K562 (cell line): Measurements from ENCODE around the gene RAD17. TPM values are rescaled to one million over a fixed set of nuclear protein-coding genes. Genes with fewer than 3 reads are reported as not detected.

Source experiments
- ATAC-seq: fragments of 200-7000 bp; cut with Tn5 transposase; 3 replicates; pipeline ENCODE4 v1.9.1; 2020; ENCODE audit warnings: moderate library complexity
- BruUV-seq: library from RNA; stranded (reverse); fragments of 400-500 nt; replicated peaks from 2 replicates; lab custom pipeline; 2021; lab: Mats Ljungman, UMichigan
- CTCF ChIA-PET: fragments of 300-600 bp; formaldehyde crosslinking; extraction: SDS; loops from one replicate; lab custom pipeline; 2021; ENCODE audit warnings: low intra/inter-chr PET ratio; lab: Yijun Ruan, JAX
- POLR2A ChIA-PET: fragments of 300-600, 350-650 bp; sonication (Branson Sonifier 250); formaldehyde crosslinking; extraction: SDS; loops from one replicate; lab custom pipeline; 2021; ENCODE audit warnings: antibody characterized with exemption, inconsistent platforms; lab: Yijun Ruan, JAX
- DNase-seq, 4 experiments: peaks; one replicate each; pipeline versions ENCODE4 v3.0.0 to v3.0.0-alpha.2; 2011 to 2018; ENCODE audit warnings: low spot score in 3 of 4, mixed read lengths in 3 of 4; ENCODE audit errors: extremely low read depth in 1 of 4
- FAIRE-seq: peaks from 2 replicates; lab custom pipeline; 2011; peaks lifted over from hg19 to GRCh38; lab: Jason Lieb, UNC
- H2AFZ ChIP-seq: 2 replicates; pipeline ENCODE4 v1.6.0; 2011; ENCODE audit warnings: low read depth, low read length, control low read depth, inconsistent platforms
- H3K27ac ChIP-seq: fragments of 200-600 bp; 3 replicates; pipeline ENCODE4 v1.8.0; 2011; ENCODE audit warnings: low read depth, mild to moderate bottlenecking, control low read depth, inconsistent platforms, low read length, moderate library complexity, mixed read lengths; ENCODE audit errors: extremely low read depth
- H3K27me3 ChIP-seq, 2 experiments: fragments of 300-600 bp in 1 of 2; 2 replicates in 1 of 2; 3 replicates in 1 of 2; pipeline versions ENCODE4 v1.6.0 to v1.8.0; 2011; ENCODE audit warnings: inconsistent platforms in 2 of 2, low read length in 2 of 2, mild to moderate bottlenecking in 1 of 2, mixed read lengths in 1 of 2, moderate library complexity in 1 of 2; ENCODE audit not compliant: control insufficient read depth in 2 of 2, insufficient read depth in 2 of 2
- H3K36me3 ChIP-seq: fragments of 300-600 bp; 3 replicates; pipeline ENCODE4 v1.8.0; 2011; ENCODE audit warnings: mild to moderate bottlenecking, low read length, inconsistent platforms; ENCODE audit not compliant: control insufficient read depth, insufficient read depth
- H3K4me1 ChIP-seq, 2 experiments: fragments of 200-600 bp in 1 of 2; replicated peaks in 1 of 2; 2 replicates in 1 of 2; 3 replicates in 1 of 2; pipeline versions ENCODE4 v1.5.1 to v1.8.0; 2011; ENCODE audit warnings: inconsistent platforms in 2 of 2, low read length in 2 of 2, mild to moderate bottlenecking in 1 of 2, mixed read lengths in 1 of 2, moderate library complexity in 1 of 2; ENCODE audit not compliant: control insufficient read depth in 2 of 2, insufficient read depth in 2 of 2
- H3K4me2 ChIP-seq: 2 replicates; pipeline ENCODE4 v1.6.1; 2011; ENCODE audit warnings: low read length, control low read depth, inconsistent platforms, mixed read lengths; ENCODE audit not compliant: insufficient read depth
- H3K4me3 ChIP-seq: fragments of 200-600 bp; sonication (generic), shearing (Covaris generic); 2 replicates; pipeline ENCODE4 v1.5.1; 2016; ENCODE audit warnings: control low read depth, inconsistent platforms
- H3K79me2 ChIP-seq: fragments of 200-600 bp; 3 replicates; pipeline ENCODE4 v1.8.0; 2011; ENCODE audit warnings: low read length, inconsistent platforms; ENCODE audit not compliant: control insufficient read depth, insufficient read depth
- H3K9ac ChIP-seq, 2 experiments: 2 replicates each; pipeline versions ENCODE4 v1.6.0 to v1.6.1; 2011; ENCODE audit warnings: low read depth in 2 of 2, low read length in 2 of 2, control low read depth in 1 of 2, inconsistent platforms in 1 of 2, mild to moderate bottlenecking in 1 of 2, mixed read lengths in 1 of 2; ENCODE audit not compliant: insufficient read depth in 1 of 2
- H3K9me1 ChIP-seq: one replicate; pipeline ENCODE4 v1.6.0; 2011; ENCODE audit warnings: inconsistent platforms, mild to moderate bottlenecking, low read length, moderate library complexity; ENCODE audit not compliant: control insufficient read depth, insufficient read depth
- H3K9me3 ChIP-seq: replicated peaks from 2 replicates; pipeline ENCODE4 v1.5.1; 2011; ENCODE audit warnings: low read depth, low read length, inconsistent platforms; ENCODE audit not compliant: control insufficient read depth, insufficient read depth
- H4K20me1 ChIP-seq: replicated peaks from 2 replicates; pipeline ENCODE4 v1.6.1; 2011; ENCODE audit warnings: low read length, inconsistent platforms, mixed read lengths; ENCODE audit not compliant: control insufficient read depth, insufficient read depth
- ATF3 ChIP-seq, 2 experiments: fragments of 450-650 bp in 1 of 2; sonication (generic) in 1 of 2; formaldehyde crosslinking in 1 of 2; IDR thresholded peaks in 1 of 2; conservative IDR thresholded peaks in 1 of 2; 2 replicates each; pipeline versions ENCODE4 v1.6.1 to v1.8.1; 2016 to 2023; ENCODE audit warnings: mild to moderate bottlenecking in 2 of 2, moderate library complexity in 2 of 2, inconsistent platforms in 1 of 2, missing genetic modification reagents in 1 of 2
- CEBPG ChIP-seq, 3 experiments: fragments of 200-800 bp in 1 of 3; sonication (Bioruptor generic) in 1 of 3; sonication (generic) in 1 of 3; formaldehyde crosslinking in 1 of 3; IDR thresholded peaks in 2 of 3; conservative IDR thresholded peaks in 1 of 3; 2 replicates each; pipeline versions ENCODE4 v1.6.1 to v1.8.0; 2016 to 2022; ENCODE audit warnings: missing compliant biosample characterization in 2 of 3, missing genetic modification characterization in 2 of 3, mild to moderate bottlenecking in 1 of 3, missing genetic modification reagents in 1 of 3
- CGGBP1 ChIP-seq: fragments of 250-450 bp; sonication (Bioruptor Pico); IDR thresholded peaks from 2 replicates; pipeline ENCODE4 v1.9.0; 2021; ENCODE audit warnings: mild to moderate bottlenecking
- DMBX1 ChIP-seq: fragments of 250-450 bp; sonication (Bioruptor Pico); IDR thresholded peaks from 2 replicates; pipeline ENCODE4 v1.8.0; 2022; ENCODE audit warnings: inconsistent platforms, mild to moderate bottlenecking, moderate library complexity, borderline replicate concordance
- FOXJ2 ChIP-seq: fragments of 200-800 bp; sonication (Bioruptor generic); IDR thresholded peaks from 2 replicates; pipeline ENCODE4 v1.6.1; 2016; ENCODE audit warnings: missing genetic modification characterization, missing compliant biosample characterization
- HDAC2 ChIP-seq: fragments of 450-650 bp; IDR thresholded peaks from 2 replicates; pipeline ENCODE4 v1.6.1; 2016; ENCODE audit warnings: mild to moderate bottlenecking
- HNRNPUL1 ChIP-seq: fragments of 200-400 bp; formaldehyde crosslinking; IDR thresholded peaks from 2 replicates; pipeline ENCODE4 v1.6.1; 2017; ENCODE audit warnings: low read length
- IRF9 ChIP-seq: fragments of 450-650 bp; IDR thresholded peaks from 2 replicates; pipeline ENCODE4 v1.6.1; 2016; ENCODE audit warnings: missing biosample characterization, missing genetic modification characterization
- KAT2B ChIP-seq: IDR thresholded peaks from one replicate; pipeline ENCODE4 v1.6.1; 2012; ENCODE audit warnings: low read depth, mild to moderate bottlenecking, control low read depth, inconsistent platforms, low read length, moderate library complexity
- MCM3 ChIP-seq: fragments of 450-650 bp; IDR thresholded peaks from 2 replicates; pipeline ENCODE4 v1.6.1; 2016
- NFIC ChIP-seq: fragments of 450-650 bp; IDR thresholded peaks from 2 replicates; pipeline ENCODE4 v1.6.1; 2017; ENCODE audit warnings: mild to moderate bottlenecking, inconsistent platforms
- PTRF ChIP-seq: fragments of 450-650 bp; IDR thresholded peaks from 2 replicates; pipeline ENCODE4 v1.6.1; 2016; ENCODE audit warnings: mild to moderate bottlenecking, missing genetic modification characterization, missing compliant biosample characterization
- THAP7 ChIP-seq: fragments of 250-450 bp; sonication (Bioruptor Pico); IDR thresholded peaks from 2 replicates; pipeline ENCODE4 v1.5.0; 2021
- ZBTB49 ChIP-seq: sonication (generic); formaldehyde crosslinking; IDR thresholded peaks from 2 replicates; pipeline ENCODE4 v1.8.0; 2022; ENCODE audit warnings: missing genetic modification reagents, mild to moderate bottlenecking, borderline replicate concordance
- WGBS: fragments of 100-300 bp; shearing (Covaris generic); methylation state at CpG from one replicate; pipeline ENCODE4 v1.1.6; 2016; ENCODE audit warnings: low coverage, mixed read lengths; ENCODE audit not compliant: insufficient coverage; ENCODE audit errors: missing lambda C conversion rate; 5-methylcytosine and 5-hydroxymethylcytosine counted together
- in situ Hi-C: fragments of 300-500 bp; cut with MboI; formaldehyde crosslinking; loops from 4 replicates; pipeline ENCODE4 v1.15.0; 2018; ENCODE audit warnings: inconsistent platforms, mixed read lengths
- intact Hi-C: fragments of 100-400 bp; cut with micrococcal nuclease; formaldehyde crosslinking; loops from 2 replicates; pipeline ENCODE4 v1.14.2; 2022
- polyA plus RNA-seq, 8 experiments: library from polyadenylated mRNA; depleted of rRNA in 4 of 8; stranded (reverse) in 5 of 8; unstranded in 3 of 8; fragments of >200 nt; fragmentation: Nextera tagmentation in 2 of 8; fragmentation: Illumina TruSeq in 1 of 8; extraction: Ambion mirVana in 2 of 8; extraction: Trizol in 1 of 8; gene quantifications; 2 replicates each; pipeline versions ENCODE4 v1.2.1 to v1.2.3, GENCODE V29; 2011 to 2014; ENCODE audit warnings: inconsistent platforms in 1 of 8, missing spikeins in 1 of 8
- total RNA-seq, 7 experiments: library from RNA; depleted of rRNA in 6 of 7; stranded (reverse); fragments of >200 nt in 6 of 7; fragmentation: Illumina TruSeq in 2 of 7; extraction: Trizol in 2 of 7; gene quantifications; 2 replicates each; pipeline versions ENCODE4 v1.2.1 to v1.2.3, GENCODE V29; 2011 to 2021; ENCODE audit warnings: low replicate concordance in 1 of 7

The RAD17 gene
- total and polyA plus RNA-seq, 9 of the 15 experiments (the other 6 are each of a cell fraction or from before 2014, with no cell fraction given) = 21.1 to 50.1 (median 40.1) TPM

- TF ChIP-seq ZBTB49 (CRISPR knock-in tag) = no peak
Observed at GRCh38 chr5:69418554-69418953, 48.9 kb downstream of the RAD17 start (continued).

GRCh38 chr5:69431424-69432303 is 62.0 kb downstream of the RAD17 start:
- ChIA-PET CTCF (no interaction called here), POLR2A (no interaction called here)
- no peaks in the 10 kb centered on the region for H3K36me3 ChIP-seq
- no peak for TF ChIP-seq NFIC
- TF ChIP-seq DMBX1 (CRISPR knock-in tag) = no peak
- no peak for TF ChIP-seq CGGBP1 (CRISPR knock-in tag)
- TF ChIP-seq THAP7 (CRISPR knock-in tag) = no peak
- no peak for TF ChIP-seq CEBPG (CRISPR knock-in tag; IDR thresholded peaks at IDR 0.05)
- peak; percentile 66 to 67 for TF ChIP-seq CEBPG (tag; conservative IDR thresholded peaks at IDR 0.05 in 1 of 2, IDR thresholded peaks at IDR 0.05 in 1 of 2)
- TF ChIP-seq IRF9 (tag) = peak; percentile 37; the same call in 1 of the 2 replicates
- TF ChIP-seq KAT2B = no peak
- TF ChIP-seq MCM3 = no peak
- TF ChIP-seq PTRF = no peak
- peak; percentile 78 for TF ChIP-seq ATF3 (IDR thresholded peaks at IDR 0.05)
- TF ChIP-seq ATF3 (CRISPR knock-in tag; conservative IDR thresholded peaks at IDR 0.05) = no peak
- TF ChIP-seq HNRNPUL1 = no peak
- TF ChIP-seq HDAC2 = no peak
- TF ChIP-seq FOXJ2 = no peak

More at GRCh38 chr5:69431424-69432303, 62.0 kb downstream of the RAD17 start:
- Histone ChIP-seq H2AFZ (no peak overlapping the region), H3K4me1 (no peaks in the 10 kb centered on the region), H3K9me3 (no peaks in the 10 kb centered on the region), H3K9me1 (no peaks in the 10 kb centered on the region), H3K27me3 (no peaks in the 10 kb centered on the region), H4K20me1 (no peaks in the 10 kb centered on the region), H3K79me2 (no peaks in the 10 kb centered on the region), H3K4me2 (no peak overlapping the region), H3K9ac (no peak overlapping the region), H3K27ac (no peak overlapping the region), H3K4me3 (no peak overlapping the region)
- no peak for DNase-seq
- WGBS = 47% methylated on average over 11 of the region's 11 CpGs
- intact Hi-C loops (no loop called here), in situ Hi-C loops (no loop called here)
- no TSS peak for BruUV-seq
- no peak for ATAC-seq
- FAIRE-seq = no peak
